Adrenal gland (tissue), 5 donors: Measurements from ENCODE around the gene RRN3.

ENCODE experiments used
- POLR2A ChIP-seq, 2 donors: fragments of 450-650 bp; IDR thresholded peaks; one replicate each; pipeline ENCODE4 v1.6.1; 2017; ENCODE audit warnings: antibody characterized with exemption in 2 of 2, mild to moderate bottlenecking in 2 of 2, moderate library complexity in 1 of 2
- TF ChIP-seq, protein P1 (sequence below), 6 experiments: fragments of 450-650 bp in 4 of 6; fragments of 200-600 bp in 2 of 6; sonication (generic) in 1 of 6; IDR thresholded peaks; 1 replicate in 5 of 6; 2 replicates in 1 of 6; pipeline versions ENCODE4 v1.5.1 to v1.8.0; 2016 to 2021; ENCODE audit warnings: antibody characterized with exemption in 6 of 6, mild to moderate bottlenecking in 2 of 6, moderate library complexity in 1 of 6
- donor health status: DM: no; HTN: no; CAD: no.

DNA sequence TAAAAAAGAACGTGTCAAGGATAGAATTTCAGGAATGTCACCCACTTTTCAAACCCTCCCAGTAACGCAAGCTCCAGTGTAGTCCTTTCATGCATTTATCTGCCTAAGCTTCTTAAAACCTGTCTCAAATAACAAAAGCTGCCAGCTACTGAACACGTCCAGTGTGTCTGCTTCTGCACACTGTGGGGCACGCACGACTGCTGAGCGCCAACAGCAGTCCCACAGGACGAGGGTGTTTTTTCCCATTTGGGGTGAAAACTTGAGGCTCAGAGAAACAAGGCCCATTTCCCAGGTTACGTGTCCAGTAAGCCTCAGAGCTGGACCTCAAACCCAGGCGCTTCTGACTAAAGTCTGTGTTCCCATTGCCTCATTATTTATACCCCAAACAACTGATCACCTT is 55.4 kb downstream of the RRN3 start:
- TF ChIP-seq, protein P1, sequence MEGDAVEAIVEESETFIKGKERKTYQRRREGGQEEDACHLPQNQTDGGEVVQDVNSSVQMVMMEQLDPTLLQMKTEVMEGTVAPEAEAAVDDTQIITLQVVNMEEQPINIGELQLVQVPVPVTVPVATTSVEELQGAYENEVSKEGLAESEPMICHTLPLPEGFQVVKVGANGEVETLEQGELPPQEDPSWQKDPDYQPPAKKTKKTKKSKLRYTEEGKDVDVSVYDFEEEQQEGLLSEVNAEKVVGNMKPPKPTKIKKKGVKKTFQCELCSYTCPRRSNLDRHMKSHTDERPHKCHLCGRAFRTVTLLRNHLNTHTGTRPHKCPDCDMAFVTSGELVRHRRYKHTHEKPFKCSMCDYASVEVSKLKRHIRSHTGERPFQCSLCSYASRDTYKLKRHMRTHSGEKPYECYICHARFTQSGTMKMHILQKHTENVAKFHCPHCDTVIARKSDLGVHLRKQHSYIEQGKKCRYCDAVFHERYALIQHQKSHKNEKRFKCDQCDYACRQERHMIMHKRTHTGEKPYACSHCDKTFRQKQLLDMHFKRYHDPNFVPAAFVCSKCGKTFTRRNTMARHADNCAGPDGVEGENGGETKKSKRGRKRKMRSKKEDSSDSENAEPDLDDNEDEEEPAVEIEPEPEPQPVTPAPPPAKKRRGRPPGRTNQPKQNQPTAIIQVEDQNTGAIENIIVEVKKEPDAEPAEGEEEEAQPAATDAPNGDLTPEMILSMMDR (IDR thresholded peaks at IDR 0.05) = no peak
- no peak for TF ChIP-seq POLR2A (IDR thresholded peaks at IDR 0.05)
